IMR-90 (cell line): ENCODE data around the gene NKAIN2. TPM values are rescaled to one million over a fixed set of nuclear protein-coding genes. Genes with fewer than 3 reads are reported as not detected.

Source experiments
- ATAC-seq: fragments of 200-7000 bp; cut with Tn5 transposase; 2 replicates; pipeline ENCODE4 v1.9.1; 2020; ENCODE audit warnings: low read depth, mild to moderate bottlenecking, moderate library complexity
- BruUV-seq: library from RNA; stranded (reverse); fragments of 400-500 nt; replicated peaks from 2 replicates; lab custom pipeline; 2021; lab: Mats Ljungman, UMichigan
- CTCF ChIA-PET: fragments of 300-600 bp; formaldehyde crosslinking; extraction: SDS; loops from one replicate; lab custom pipeline; 2021; ENCODE audit warnings: antibody characterized with exemption; lab: Yijun Ruan, JAX
- POLR2A ChIA-PET: fragments of 300-600 bp; sonication (Branson Sonifier 250); formaldehyde crosslinking; loops from one replicate; lab custom pipeline; 2022; ENCODE audit warnings: antibody characterized with exemption; ENCODE audit not compliant: unreplicated experiment; lab: Charles Lee
- DNase-seq: peaks from one replicate; pipeline ENCODE4 v3.0.0; 2013
- H2AFZ ChIP-seq: replicated peaks from 2 replicates; pipeline ENCODE3; 2013; ENCODE audit warnings: low read length, mild to moderate bottlenecking; ENCODE audit not compliant: poor library complexity
- H2AK5ac ChIP-seq: 2 replicates; pipeline ENCODE4 v1.6.1; 2013; ENCODE audit warnings: low read depth, low read length, inconsistent platforms
- H2AK9ac ChIP-seq: replicated peaks from 2 replicates; pipeline ENCODE3; 2013; ENCODE audit warnings: mild to moderate bottlenecking, low read depth, low read length, moderate library complexity; ENCODE audit not compliant: poor library complexity
- H2BK120ac ChIP-seq: 2 replicates; pipeline ENCODE4 v1.6.1; 2013; ENCODE audit warnings: low read depth, low read length, inconsistent platforms
- H2BK15ac ChIP-seq: 3 replicates; pipeline ENCODE4 v1.6.1; 2013; ENCODE audit warnings: low read depth, low read length, inconsistent platforms
- H2BK20ac ChIP-seq: 2 replicates; pipeline ENCODE4 v1.6.1; 2013; ENCODE audit warnings: low read depth, mild to moderate bottlenecking, inconsistent platforms, low read length, moderate library complexity
- H2BK5ac ChIP-seq: 2 replicates; pipeline ENCODE4 v1.6.1; 2013; ENCODE audit warnings: mild to moderate bottlenecking, low read depth, low read length, inconsistent platforms; ENCODE audit not compliant: poor library complexity, severe bottlenecking
- H3K14ac ChIP-seq: replicated peaks from 2 replicates; pipeline ENCODE4 v1.6.1; 2013; ENCODE audit warnings: low read depth, low read length, inconsistent platforms
- H3K18ac ChIP-seq: 2 replicates; pipeline ENCODE4 v1.6.1; 2013; ENCODE audit warnings: low read depth, low read length, control low read depth
- H3K23ac ChIP-seq: 2 replicates; pipeline ENCODE4 v1.6.1; 2013; ENCODE audit warnings: low read depth, low read length, inconsistent platforms
- H3K27ac ChIP-seq: 2 replicates; pipeline ENCODE4 v1.5.1; 2013; ENCODE audit warnings: mild to moderate bottlenecking, control low read depth, low read length; ENCODE audit not compliant: insufficient read depth
- H3K27me3 ChIP-seq: 2 replicates; pipeline ENCODE4 v1.6.1; 2013; ENCODE audit warnings: low read length; ENCODE audit not compliant: control insufficient read depth, insufficient read depth
- H3K36me3 ChIP-seq: 2 replicates; pipeline ENCODE4 v1.6.1; 2013; ENCODE audit warnings: low read length, mixed read lengths; ENCODE audit not compliant: control insufficient read depth, insufficient read depth
- H3K4ac ChIP-seq: 2 replicates; pipeline ENCODE4 v1.6.1; 2013; ENCODE audit warnings: low read depth, low read length, inconsistent platforms
- H3K4me1 ChIP-seq: 2 replicates; pipeline ENCODE4 v1.6.1; 2013; ENCODE audit warnings: low read length, mixed read lengths; ENCODE audit not compliant: control insufficient read depth, insufficient read depth
- H3K4me2 ChIP-seq: 2 replicates; pipeline ENCODE4 v1.6.1; 2013; ENCODE audit warnings: low read depth, mild to moderate bottlenecking, control low read depth, low read length, moderate library complexity
- H3K4me3 ChIP-seq: 2 replicates; pipeline ENCODE4 v1.5.1; 2013; ENCODE audit warnings: low read depth, mild to moderate bottlenecking, control low read depth, low read length, moderate library complexity; ENCODE audit not compliant: insufficient read depth
- H3K56ac ChIP-seq: 2 replicates; pipeline ENCODE4 v1.6.1; 2013; ENCODE audit warnings: low read length, inconsistent platforms; ENCODE audit not compliant: insufficient read depth; ENCODE audit errors: extremely low read depth
- H3K79me1 ChIP-seq, 2 experiments: 2 replicates each; pipeline ENCODE4 v1.6.1; 2013; ENCODE audit warnings: low read length in 2 of 2, inconsistent platforms in 1 of 2, low read depth in 1 of 2
- H3K9ac ChIP-seq: 2 replicates; pipeline ENCODE4 v1.6.1; 2013; ENCODE audit warnings: low read depth, low read length, control low read depth
- H3K9me1 ChIP-seq: 2 replicates; pipeline ENCODE4 v1.6.1; 2013; ENCODE audit warnings: low read length, inconsistent platforms; ENCODE audit not compliant: insufficient read depth
- H3K9me3 ChIP-seq: 2 replicates; pipeline ENCODE4 v1.6.1; 2013; ENCODE audit warnings: low read length; ENCODE audit not compliant: control insufficient read depth, insufficient read depth
- H4K20me1 ChIP-seq: 2 replicates; pipeline ENCODE4 v1.6.1; 2013; ENCODE audit warnings: low read length, inconsistent platforms; ENCODE audit not compliant: insufficient read depth
- H4K5ac ChIP-seq: 2 replicates; pipeline ENCODE4 v1.6.1; 2013; ENCODE audit warnings: mild to moderate bottlenecking, low read depth, low read length, control low read depth
- H4K8ac ChIP-seq, 2 experiments: 2 replicates each; pipeline ENCODE4 v1.6.1; 2013; ENCODE audit warnings: low read depth in 2 of 2, low read length in 2 of 2, control low read depth in 1 of 2, inconsistent platforms in 1 of 2
- H4K91ac ChIP-seq: 2 replicates; pipeline ENCODE4 v1.6.1; 2013; ENCODE audit warnings: low read depth, low read length, inconsistent platforms; ENCODE audit not compliant: insufficient read depth
- CEBPB ChIP-seq: IDR thresholded peaks from 2 replicates; pipeline ENCODE4 v1.6.1; 2012; ENCODE audit warnings: low read depth, low read length, improper control_type of control experiment
- CHD1 ChIP-seq: IDR thresholded peaks from 2 replicates; pipeline ENCODE4 v1.6.1; 2012; ENCODE audit warnings: low read depth, low read length, improper control_type of control experiment
- CTCF ChIP-seq: conservative IDR thresholded peaks from 2 replicates; pipeline ENCODE4 v1.5.1; 2012; ENCODE audit warnings: mild to moderate bottlenecking, low read depth, low read length, improper control_type of control experiment
- FOS ChIP-seq: fragments of 150-350 bp; IDR thresholded peaks from 2 replicates; pipeline ENCODE4 v1.6.1; 2016; ENCODE audit warnings: low read depth, low read length
- MAZ ChIP-seq: IDR thresholded peaks from 2 replicates; pipeline ENCODE4 v1.6.1; 2012; ENCODE audit warnings: low read depth, mild to moderate bottlenecking, low read length, improper control_type of control experiment, moderate library complexity, borderline replicate concordance
- RCOR1 ChIP-seq: IDR thresholded peaks from 2 replicates; pipeline ENCODE4 v1.6.1; 2012; ENCODE audit warnings: mild to moderate bottlenecking, low read length, improper control_type of control experiment; ENCODE audit not compliant: insufficient replicate concordance
- RFX5 ChIP-seq: IDR thresholded peaks from 2 replicates; pipeline ENCODE4 v1.8.0; 2012; ENCODE audit warnings: low read depth, mild to moderate bottlenecking, low read length, moderate library complexity
- WGBS, 2 experiments: methylation state at CpG; one replicate each; pipeline versions ENCODE4 v1.1.5 to v1.1.7; 2013; ENCODE audit warnings: missing lambda C conversion rate in 2 of 2; ENCODE audit not compliant: insufficient read length in 1 of 2; ENCODE audit errors: extremely low coverage in 2 of 2; 5-methylcytosine and 5-hydroxymethylcytosine counted together
- dilution Hi-C: fragments of 300-500 bp; cut with HindIII; formaldehyde crosslinking; loops from one replicate; pipeline ENCODE4 v1.14.3; 2018; ENCODE audit warnings: low sequenced_read_pairs; ENCODE audit not compliant: unreplicated experiment
- in situ Hi-C: fragments of 300-500 bp; cut with MboI; formaldehyde crosslinking; loops from 3 replicates; pipeline ENCODE4 v1.14.3; 2019; ENCODE audit warnings: low sequenced_read_pairs, inconsistent platforms, mixed read lengths
- intact Hi-C: fragments of 100-400 bp; cut with micrococcal nuclease; formaldehyde crosslinking; loops from 2 replicates; pipeline ENCODE4 v1.10.0; 2022
- polyA plus RNA-seq, 3 experiments: library from polyadenylated mRNA; depleted of rRNA; stranded (reverse); fragments of >200 nt; gene quantifications; 2 replicates each; pipeline ENCODE4 v1.2.3, GENCODE V29; 2012; ENCODE audit warnings: low replicate concordance in 1 of 3
- total RNA-seq: library from RNA; depleted of rRNA; stranded (reverse); fragments of >200 nt; gene quantifications from 2 replicates; pipeline ENCODE4 v1.2.3, GENCODE V29; 2012

The NKAIN2 gene
- total and polyA plus RNA-seq, 2 of the 4 experiments (the other 2 are of a cell fraction), result not detected

- no peak overlapping the region for H3K27ac ChIP-seq
- H3K9me3 ChIP-seq, result no peaks in the 10 kb centered on the region
- no peak overlapping the region for H2BK15ac ChIP-seq
- no peak overlapping the region for H2BK5ac ChIP-seq
- no CpG with 5 or more reads among the region's 1 CpG for WGBS, 2 experiments
- no peaks in the 10 kb centered on the region for H3K36me3 ChIP-seq
- H3K23ac ChIP-seq, result no peak overlapping the region
- H4K20me1 ChIP-seq, result no peaks in the 10 kb centered on the region
- H3K4ac ChIP-seq, result no peak overlapping the region
- no peak overlapping the region for H2AFZ ChIP-seq
- H3K9ac ChIP-seq, result no peak overlapping the region
- no peak overlapping the region for H3K56ac ChIP-seq
- H3K27me3 ChIP-seq, result no peaks in the 10 kb centered on the region
- in situ Hi-C loops, result no loop called here
- no peak overlapping the region for H3K18ac ChIP-seq
- DNase-seq (no peak), ATAC-seq (no peak)
- intact Hi-C loops, result no loop called here
- ChIA-PET POLR2A (no interaction called here), CTCF (no interaction called here)
- H3K4me1 ChIP-seq, result no peaks in the 10 kb centered on the region
- H3K4me3 ChIP-seq, result no peak overlapping the region
- TF ChIP-seq CHD1, result no peak
- no peak for TF ChIP-seq CEBPB
- no peak for TF ChIP-seq RFX5
- TF ChIP-seq FOS, result no peak
- no peak for TF ChIP-seq MAZ
- TF ChIP-seq CTCF, result no peak
- no peak for TF ChIP-seq RCOR1
- no peak overlapping the region for H3K4me2 ChIP-seq
- H2BK20ac ChIP-seq, result no peak overlapping the region
- H2AK9ac ChIP-seq, result no peak overlapping the region
- H4K91ac ChIP-seq, result no peak overlapping the region
- H4K8ac ChIP-seq, result no peak overlapping the region
- H3K9me1 ChIP-seq, result no peaks in the 10 kb centered on the region
- no peak overlapping the region for H2BK120ac ChIP-seq
- no peak overlapping the region for H3K14ac ChIP-seq
- BruUV-seq, result no TSS peak
- no peaks in the 10 kb centered on the region for H3K79me1 ChIP-seq
- dilution Hi-C loops, result no loop called here
- no peak overlapping the region for H2AK5ac ChIP-seq
- H4K5ac ChIP-seq, result no peak overlapping the region
These were observed 315.9 kb downstream of the NKAIN2 start for GRCh38 chr6:124119596-124119995.
